Stimulated activated CD8-positive, alpha-beta memory T cell treated with anti-CD3 and anti-CD28 coated beads, Interleukin-15, amount 100 ng/mL, for 1 hour (primary cell): ENCODE measurements around the gene MATCAP1.

Experiments
- DNase-seq: peaks from one replicate; pipeline ENCODE4 v3.0.0-alpha.2; 2020; ENCODE audit warnings: low read depth

Gene MATCAP1

GRCh38 chr16:67170949-67171649 is 12.7 kb downstream of the MATCAP1 start:
- DNase-seq = no peak

- no peak for DNase-seq
Measured at GRCh38 chr16:67170168-67170948, 13.4 kb downstream of the MATCAP1 start, which contains the start of gene NOL3. Gene NOL3 (plus strand): TSS chr16:67170538.

- DNase-seq = no peak
Measured at GRCh38 chr16:67169642-67170167, 14.1 kb downstream of the MATCAP1 start.

GRCh38 chr16:67169011-67169451 is 14.7 kb downstream of the MATCAP1 start:
- DNase-seq = no peak

- no peak for DNase-seq
Measured at GRCh38 chr16:67167588-67167987, 16.2 kb downstream of the MATCAP1 start.

- no peak for DNase-seq
Measured at GRCh38 chr16:67166598-67167168, 17.1 kb downstream of the MATCAP1 start.

- DNase-seq = no peak
Measured at GRCh38 chr16:67166110-67166547, 17.6 kb downstream of the MATCAP1 start.

- DNase-seq = no peak
Measured at GRCh38 chr16:67165121-67166078, 18.4 kb downstream of the MATCAP1 start.

GRCh38 chr16:67164599-67165061 is 19.1 kb downstream of the MATCAP1 start, which contains the start of gene HSF4:
Gene HSF4 (plus strand): TSS chr16:67164745. CDS start chr16:67164812, 67 bp downstream.
- DNase-seq = no peak

- no peak for DNase-seq
Measured at GRCh38 chr16:67163999-67164558, 19.7 kb downstream of the MATCAP1 start.

GRCh38 chr16:67163164-67163998 is 20.4 kb downstream of the MATCAP1 start:
- DNase-seq = no peak

GRCh38 chr16:67162506-67163163 is 21.1 kb downstream of the MATCAP1 start:
- no peak for DNase-seq

- no peak for DNase-seq
Measured at GRCh38 chr16:67161595-67162058, 22.1 kb downstream of the MATCAP1 start.

- peak; percentile 63 for DNase-seq
Measured at GRCh38 chr16:67158637-67159600, 24.8 kb downstream of the MATCAP1 start.

- DNase-seq = no peak
Measured at GRCh38 chr16:67157892-67158635, 25.7 kb downstream of the MATCAP1 start.

- no peak for DNase-seq
Measured at GRCh38 chr16:67157106-67157748, 26.5 kb downstream of the MATCAP1 start.
